HG02642 (cell line): Measurements from ENCODE around the gene AP4S1.
A peak's percentile ranks its signal among the peaks of the same experiment; 100 is the strongest.
"Not testable (repeated sequence)": the region's sequence is repeated elsewhere in the genome, so short reads cannot be mapped to it uniquely, and the experiment has no call there.

Source experiments
- ATAC-seq: cut with Tn5 transposase; IDR thresholded peaks from one replicate; pipeline ENCODE4 v1.9.1; 2021; ENCODE audit warnings: mild to moderate bottlenecking; ENCODE audit not compliant: unreplicated experiment, poor library complexity

The AP4S1 gene

GRCh38 chr14:31038521-31039166 is 13.2 kb downstream of the AP4S1 start:
- ATAC-seq, result no peak

GRCh38 chr14:31042300-31042699 is 16.9 kb downstream of the AP4S1 start:
- no peak for ATAC-seq

- ATAC-seq, result not testable (repeated sequence)
Observed at GRCh38 chr14:31042893-31043292, 17.4 kb downstream of the AP4S1 start.

GRCh38 chr14:31043379-31043778 is 17.9 kb downstream of the AP4S1 start:
- no peak for ATAC-seq

- ATAC-seq, result no peak
Observed at GRCh38 chr14:31045501-31046080, 20.1 kb downstream of the AP4S1 start.

- ATAC-seq, result no peak
Observed at GRCh38 chr14:31047503-31047902, 22.1 kb downstream of the AP4S1 start.

- no peak for ATAC-seq
Observed at GRCh38 chr14:31051023-31051422, 25.6 kb downstream of the AP4S1 start.

- ATAC-seq, result no peak
Observed at GRCh38 chr14:31051511-31051910, 26.1 kb downstream of the AP4S1 start.

- not testable (repeated sequence) for ATAC-seq
Observed at GRCh38 chr14:31052905-31053586, 27.6 kb downstream of the AP4S1 start.

GRCh38 chr14:31057035-31057434 is 31.6 kb downstream of the AP4S1 start:
- ATAC-seq, result no peak

GRCh38 chr14:31057701-31058364 is 32.4 kb downstream of the AP4S1 start:
- no peak for ATAC-seq

GRCh38 chr14:31059152-31059924 is 33.9 kb downstream of the AP4S1 start:
- no peak for ATAC-seq

- ATAC-seq, result no peak
Observed at GRCh38 chr14:31060253-31060875, 34.9 kb downstream of the AP4S1 start.

GRCh38 chr14:31062908-31063307 is 37.5 kb downstream of the AP4S1 start:
- ATAC-seq, result not testable (repeated sequence)

- peak; percentile 48 for ATAC-seq
Observed at GRCh38 chr14:31068235-31068634, 42.8 kb downstream of the AP4S1 start.

- ATAC-seq, result no peak
Observed at GRCh38 chr14:31069343-31069742, 43.9 kb downstream of the AP4S1 start.

- no peak for ATAC-seq
Observed at GRCh38 chr14:31070431-31070830, 45.0 kb downstream of the AP4S1 start.

- no peak for ATAC-seq
Observed at GRCh38 chr14:31071151-31071550, 45.7 kb downstream of the AP4S1 start.

- ATAC-seq, result no peak
Observed at GRCh38 chr14:31075144-31075543, 49.7 kb downstream of the AP4S1 start.

GRCh38 chr14:31078766-31079165 is 53.3 kb downstream of the AP4S1 start:
- ATAC-seq, result no peak
